ENCODE data around the gene PDE9A.

Gene PDE9A

DNA sequence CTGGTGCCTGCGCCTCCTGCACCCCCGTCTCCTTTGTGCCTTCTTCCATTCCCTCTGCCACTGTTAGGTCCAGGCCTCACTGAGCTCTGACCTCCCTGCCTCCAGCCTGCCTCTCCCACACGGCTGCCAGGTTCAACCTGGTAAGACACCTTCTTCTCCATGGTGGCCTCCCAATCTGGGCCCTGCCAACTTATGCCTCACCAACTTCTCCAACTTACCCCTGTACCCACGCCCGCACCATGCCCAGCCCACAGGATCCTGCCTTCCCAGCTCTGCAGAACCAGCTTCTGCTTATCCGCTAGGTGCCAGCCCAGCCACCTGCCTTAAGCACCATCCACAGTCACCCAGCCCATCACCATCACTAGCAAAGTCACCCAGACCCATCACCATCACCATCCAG is 37.2 kb downstream of the PDE9A start:
- Histone ChIP-seq H3K4me1 (ENCODE audit: control insufficient read depth, insufficient read depth, low read length) (no peaks in the 10 kb centered on the region), H3K36me3 (ENCODE audit: control insufficient read depth, insufficient read depth, low read length) (peaks cover 31% of the 10 kb centered on the region), H3K4me3 (ENCODE audit: low read depth, low read length) (no peak overlapping the region), H3K27me3 (ENCODE audit: control insufficient read depth, insufficient read depth, low read length) (no peaks in the 10 kb centered on the region), H3K9ac (ENCODE audit: low read depth, low read length) (no peak overlapping the region), H3K9me3 (ENCODE audit: control insufficient read depth, insufficient read depth, low read length) (no peaks in the 10 kb centered on the region)

- H3K4me1 ChIP-seq (ENCODE audit: control insufficient read depth, insufficient read depth, low read length) = no peaks in the 10 kb centered on the region
- H3K36me3 ChIP-seq (ENCODE audit: control insufficient read depth, insufficient read depth, low read length) = peaks cover 37% of the 10 kb centered on the region
- no peak overlapping the region for H3K9ac ChIP-seq (ENCODE audit: low read depth, low read length)
- no peaks in the 10 kb centered on the region for H3K9me3 ChIP-seq (ENCODE audit: control insufficient read depth, insufficient read depth, low read length)
- H3K4me3 ChIP-seq (ENCODE audit: low read depth, low read length) = no peak overlapping the region
- no peaks in the 10 kb centered on the region for H3K27me3 ChIP-seq (ENCODE audit: control insufficient read depth, insufficient read depth, low read length)
Observed at GRCh38 chr21:42691901-42692559, 38.6 kb downstream of the PDE9A start.

DNA sequence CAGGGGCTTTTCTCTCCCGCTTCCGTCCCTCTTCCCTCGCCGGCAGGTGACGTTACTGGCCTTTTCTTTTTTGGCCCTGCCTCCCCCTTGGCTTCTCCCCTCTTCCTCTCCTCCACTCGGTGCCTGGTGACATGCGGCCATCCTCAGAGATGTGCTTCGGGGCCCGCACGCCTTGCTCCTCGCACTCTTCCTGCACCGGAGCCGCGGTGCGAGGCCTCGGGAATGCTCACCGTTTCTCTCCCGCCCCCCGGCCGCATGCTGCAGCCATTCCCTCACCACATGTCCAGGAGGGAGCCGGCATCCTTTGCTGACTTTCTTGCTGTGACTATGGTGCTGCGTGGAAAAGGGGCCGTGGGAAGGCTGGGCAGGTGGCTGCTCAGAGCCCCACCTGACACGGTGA is 39.3 kb downstream of the PDE9A start:
- Histone ChIP-seq H3K36me3 (ENCODE audit: control insufficient read depth, insufficient read depth, low read length) (peaks cover 37% of the 10 kb centered on the region), H3K27me3 (ENCODE audit: control insufficient read depth, insufficient read depth, low read length) (no peaks in the 10 kb centered on the region), H3K9me3 (ENCODE audit: control insufficient read depth, insufficient read depth, low read length) (no peaks in the 10 kb centered on the region), H3K9ac (ENCODE audit: low read depth, low read length) (no peak overlapping the region), H3K4me3 (ENCODE audit: low read depth, low read length) (no peak overlapping the region), H3K4me1 (ENCODE audit: control insufficient read depth, insufficient read depth, low read length) (no peaks in the 10 kb centered on the region)

- no peak overlapping the region for H3K4me3 ChIP-seq (ENCODE audit: low read depth, low read length)
- H3K9me3 ChIP-seq (ENCODE audit: control insufficient read depth, insufficient read depth, low read length) = no peaks in the 10 kb centered on the region
- no peak overlapping the region for H3K9ac ChIP-seq (ENCODE audit: low read depth, low read length)
- H3K36me3 ChIP-seq (ENCODE audit: control insufficient read depth, insufficient read depth, low read length) = peaks cover 31% of the 10 kb centered on the region
- H3K27me3 ChIP-seq (ENCODE audit: control insufficient read depth, insufficient read depth, low read length) = no peaks in the 10 kb centered on the region
- no peaks in the 10 kb centered on the region for H3K4me1 ChIP-seq (ENCODE audit: control insufficient read depth, insufficient read depth, low read length)
Observed at GRCh38 chr21:42694751-42695696, 41.6 kb downstream of the PDE9A start.

- no peaks in the 10 kb centered on the region for H3K27me3 ChIP-seq (ENCODE audit: control insufficient read depth, insufficient read depth, low read length)
- no peak overlapping the region for H3K4me3 ChIP-seq (ENCODE audit: low read depth, low read length)
- no peaks in the 10 kb centered on the region for H3K9me3 ChIP-seq (ENCODE audit: control insufficient read depth, insufficient read depth, low read length)
- peaks cover 23% of the 10 kb centered on the region for H3K36me3 ChIP-seq (ENCODE audit: control insufficient read depth, insufficient read depth, low read length)
- H3K4me1 ChIP-seq (ENCODE audit: control insufficient read depth, insufficient read depth, low read length) = no peaks in the 10 kb centered on the region
- H3K9ac ChIP-seq (ENCODE audit: low read depth, low read length) = no peak overlapping the region
Observed at GRCh38 chr21:42695697-42696380, 42.4 kb downstream of the PDE9A start.

DNA sequence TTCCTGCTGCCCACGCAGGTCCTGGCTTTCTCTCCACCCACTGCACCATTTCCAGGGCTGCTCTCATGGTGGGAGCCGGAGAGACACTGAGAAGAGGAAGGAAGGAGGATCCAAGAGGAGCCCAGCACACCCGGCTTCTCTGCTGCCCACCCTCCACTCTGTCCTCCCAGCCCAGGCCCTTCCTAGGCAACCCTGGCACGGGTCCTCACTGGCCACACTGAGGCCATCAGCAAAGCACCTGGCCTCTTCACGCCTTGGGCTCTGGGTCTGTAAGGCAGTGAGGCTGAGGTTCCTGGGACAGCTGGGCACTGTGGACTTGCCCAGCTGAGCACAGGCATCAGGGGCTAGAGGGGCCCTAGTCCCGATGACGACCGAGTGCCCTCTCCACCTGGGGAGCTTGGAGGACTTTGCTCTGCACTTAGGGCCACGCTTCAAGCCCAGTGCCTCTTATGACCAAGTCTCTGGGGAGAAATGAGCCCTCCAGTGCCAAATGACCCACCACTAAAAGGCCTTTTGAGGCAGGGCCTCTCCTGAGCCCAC is 43.1 kb downstream of the PDE9A start:
- H3K4me3 ChIP-seq (ENCODE audit: low read depth, low read length) = no peak overlapping the region
- H3K9me3 ChIP-seq (ENCODE audit: control insufficient read depth, insufficient read depth, low read length) = no peaks in the 10 kb centered on the region
- H3K9ac ChIP-seq (ENCODE audit: low read depth, low read length) = no peak overlapping the region
- no peaks in the 10 kb centered on the region for H3K27me3 ChIP-seq (ENCODE audit: control insufficient read depth, insufficient read depth, low read length)
- H3K36me3 ChIP-seq (ENCODE audit: control insufficient read depth, insufficient read depth, low read length) = peaks cover 16% of the 10 kb centered on the region
- H3K4me1 ChIP-seq (ENCODE audit: control insufficient read depth, insufficient read depth, low read length) = no peaks in the 10 kb centered on the region

DNA sequence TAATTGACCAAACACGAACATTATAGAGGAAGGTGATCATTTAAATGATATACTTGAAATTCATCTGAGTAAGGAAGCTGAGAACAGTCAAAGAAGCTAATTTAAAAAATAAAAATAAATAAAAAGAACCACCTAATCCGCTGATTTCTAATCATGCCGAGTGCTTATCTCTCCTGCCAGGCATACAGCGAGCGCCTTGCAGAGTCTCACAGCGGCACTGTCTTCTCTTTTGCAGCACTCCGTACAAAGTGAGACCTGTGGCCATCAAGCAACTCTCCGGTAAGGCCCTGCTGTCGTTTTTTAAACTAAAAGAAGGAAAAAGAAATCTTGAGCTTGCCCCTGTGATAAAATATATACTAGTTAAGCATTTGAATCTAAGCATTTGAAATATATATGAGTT is 45.3 kb downstream of the PDE9A start:
- Histone ChIP-seq H3K4me1 (ENCODE audit: control insufficient read depth, insufficient read depth, low read length) (no peaks in the 10 kb centered on the region), H3K36me3 (ENCODE audit: control insufficient read depth, insufficient read depth, low read length) (peaks cover 15% of the 10 kb centered on the region), H3K9ac (ENCODE audit: low read depth, low read length) (no peak overlapping the region), H3K4me3 (ENCODE audit: low read depth, low read length) (no peak overlapping the region), H3K27me3 (ENCODE audit: control insufficient read depth, insufficient read depth, low read length) (no peaks in the 10 kb centered on the region), H3K9me3 (ENCODE audit: control insufficient read depth, insufficient read depth, low read length) (no peaks in the 10 kb centered on the region)

- H3K9me3 ChIP-seq (ENCODE audit: control insufficient read depth, insufficient read depth, low read length) = no peaks in the 10 kb centered on the region
- no peaks in the 10 kb centered on the region for H3K27me3 ChIP-seq (ENCODE audit: control insufficient read depth, insufficient read depth, low read length)
- no peaks in the 10 kb centered on the region for H3K4me1 ChIP-seq (ENCODE audit: control insufficient read depth, insufficient read depth, low read length)
- H3K9ac ChIP-seq (ENCODE audit: low read depth, low read length) = no peak overlapping the region
- H3K4me3 ChIP-seq (ENCODE audit: low read depth, low read length) = no peak overlapping the region
- peaks cover 17% of the 10 kb centered on the region for H3K36me3 ChIP-seq (ENCODE audit: control insufficient read depth, insufficient read depth, low read length)
Observed at GRCh38 chr21:42699196-42699595, 45.8 kb downstream of the PDE9A start.

DNA sequence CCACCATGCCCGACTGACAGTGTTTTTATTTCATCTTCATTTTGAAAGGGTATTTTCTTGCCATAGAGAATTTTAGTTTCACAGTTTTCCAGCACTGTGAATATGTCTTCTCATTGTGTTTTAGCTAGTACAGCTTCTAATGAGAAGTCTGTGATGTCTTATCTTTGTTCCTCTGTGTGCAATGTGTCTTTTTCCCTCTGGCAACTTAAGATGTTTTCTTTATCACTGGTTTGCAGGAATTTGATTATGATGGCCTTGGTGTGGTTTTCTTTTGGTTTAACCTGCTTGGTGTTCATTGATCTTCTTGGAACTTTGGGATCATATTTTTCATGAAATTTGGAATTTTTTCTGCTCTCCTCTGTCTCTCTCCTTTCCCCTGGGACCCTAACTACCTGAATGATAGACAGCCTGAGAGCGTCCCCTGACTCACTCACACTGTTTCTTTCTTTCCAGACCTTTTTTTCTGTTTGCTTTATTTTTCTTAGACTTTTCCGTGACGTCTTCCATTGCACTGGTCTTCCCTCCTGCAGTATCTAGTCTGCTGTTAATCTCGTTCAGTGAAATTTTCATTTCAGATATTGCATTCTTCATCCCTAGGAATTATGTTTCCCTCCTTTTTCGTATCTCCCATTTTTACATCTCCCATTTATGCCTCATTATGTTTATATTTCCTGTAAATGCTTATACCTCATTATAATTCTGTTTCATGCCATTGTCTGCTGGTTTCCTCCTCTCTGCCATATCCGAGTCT is 48.5 kb downstream of the PDE9A start:
- Histone ChIP-seq H3K36me3 (ENCODE audit: control insufficient read depth, insufficient read depth, low read length) (peaks cover 15% of the 10 kb centered on the region), H3K4me1 (ENCODE audit: control insufficient read depth, insufficient read depth, low read length) (no peaks in the 10 kb centered on the region), H3K4me3 (ENCODE audit: low read depth, low read length) (no peak overlapping the region), H3K9ac (ENCODE audit: low read depth, low read length) (no peak overlapping the region), H3K9me3 (ENCODE audit: control insufficient read depth, insufficient read depth, low read length) (no peaks in the 10 kb centered on the region), H3K27me3 (ENCODE audit: control insufficient read depth, insufficient read depth, low read length) (no peaks in the 10 kb centered on the region)

DNA sequence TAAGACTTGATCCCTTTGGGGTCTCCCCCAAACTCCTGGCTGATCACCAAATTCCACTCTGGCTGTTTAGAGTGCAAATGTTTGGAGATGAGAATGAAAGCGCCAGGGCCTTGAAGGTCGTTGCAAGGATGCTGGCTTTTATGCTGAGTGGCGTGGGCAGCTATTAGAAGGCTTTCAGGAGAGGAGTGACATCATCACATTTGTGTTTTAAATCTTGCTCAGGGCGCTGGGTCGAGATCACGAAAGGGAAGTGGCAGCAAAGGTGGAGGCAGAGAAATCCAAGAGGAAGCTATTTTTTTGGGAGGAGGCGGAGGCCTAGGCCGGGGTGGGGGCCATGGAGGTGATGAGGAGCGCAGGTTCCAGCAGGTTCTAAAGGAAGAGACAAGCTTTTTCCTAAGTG is 49.3 kb downstream of the PDE9A start:
- Histone ChIP-seq H3K36me3 (ENCODE audit: control insufficient read depth, insufficient read depth, low read length) (peaks cover 14% of the 10 kb centered on the region), H3K4me3 (ENCODE audit: low read depth, low read length) (no peak overlapping the region), H3K9ac (ENCODE audit: low read depth, low read length) (no peak overlapping the region), H3K27me3 (ENCODE audit: control insufficient read depth, insufficient read depth, low read length) (no peaks in the 10 kb centered on the region), H3K9me3 (ENCODE audit: control insufficient read depth, insufficient read depth, low read length) (no peaks in the 10 kb centered on the region), H3K4me1 (ENCODE audit: control insufficient read depth, insufficient read depth, low read length) (no peaks in the 10 kb centered on the region)
